ENCODE data around the gene CCDC97. TPM values are rescaled to one million over a fixed set of nuclear protein-coding genes. Genes with fewer than 3 reads are reported as not detected.
"Not testable (repeated sequence)": the region's sequence is repeated elsewhere in the genome, so short reads cannot be mapped to it uniquely, and the experiment has no call there.

The CCDC97 gene
- polyA plus RNA-seq, 3 donors: 30.9 to 37.8 (median 32.5) TPM

DNA sequence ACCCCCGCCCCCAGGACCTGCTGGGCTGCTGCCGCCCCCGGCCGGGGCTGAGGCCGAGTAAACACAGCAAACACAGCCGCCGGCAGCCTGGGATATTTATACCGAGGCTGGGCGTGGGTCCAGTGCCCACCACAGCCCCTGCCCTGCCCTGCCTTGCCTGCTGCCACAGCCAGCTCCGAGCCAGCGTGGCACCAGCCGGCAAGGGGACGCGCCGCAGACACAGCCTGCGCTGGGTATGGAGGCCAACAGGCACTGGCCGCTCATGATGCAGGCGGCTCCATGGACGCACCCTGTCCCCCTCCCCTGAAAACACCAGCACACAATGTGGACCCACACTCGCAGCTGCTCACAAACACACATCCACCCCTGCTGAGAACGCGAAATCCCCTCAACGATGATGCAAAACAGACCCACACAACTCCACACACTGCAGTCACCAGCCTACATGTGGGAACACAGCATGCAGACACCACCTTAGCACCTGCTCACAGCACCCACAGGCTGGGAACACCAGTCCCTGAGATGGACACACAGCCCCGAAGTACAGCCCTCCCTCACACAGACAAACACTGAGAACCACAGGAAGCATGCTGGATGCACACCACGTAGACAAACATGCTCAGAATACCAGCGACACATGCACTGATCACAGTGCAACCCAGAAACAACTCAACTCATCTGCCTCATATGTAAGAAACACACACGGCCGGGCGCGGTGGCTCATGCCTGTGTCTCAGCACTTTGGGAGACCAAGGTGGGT is 16.2 kb downstream of the CCDC97 start:
- DNase-seq (ENCODE audit: extremely low read depth in 1 of 11, low read depth in 9 of 11, low spot score in 4 of 11): no peak

DNA sequence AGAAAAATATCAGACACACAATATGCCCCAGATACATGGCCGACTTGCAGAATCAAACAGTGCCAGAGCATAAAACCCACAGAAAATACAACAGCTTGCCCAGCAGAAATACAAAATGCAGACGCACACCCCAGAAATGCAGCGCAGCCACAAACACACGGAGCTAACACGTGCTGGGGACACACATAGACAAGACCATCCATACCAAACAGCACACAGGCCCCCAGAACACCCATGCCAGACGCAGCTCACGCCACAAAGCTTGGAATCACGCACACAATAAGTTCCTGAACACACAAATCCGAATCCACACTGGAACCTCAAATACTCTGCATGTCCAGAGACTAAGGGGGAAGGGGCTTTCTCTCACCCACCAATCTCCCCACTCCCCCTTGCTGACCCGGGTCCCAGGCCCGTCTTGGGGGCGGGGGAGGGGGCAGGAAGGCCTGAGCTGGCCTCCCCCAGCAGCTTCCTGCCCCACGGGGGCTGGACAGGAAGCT is 17.2 kb downstream of the CCDC97 start:
- DNase-seq (ENCODE audit: extremely low read depth in 1 of 11, low read depth in 9 of 11, low spot score in 4 of 11): no peak

DNA sequence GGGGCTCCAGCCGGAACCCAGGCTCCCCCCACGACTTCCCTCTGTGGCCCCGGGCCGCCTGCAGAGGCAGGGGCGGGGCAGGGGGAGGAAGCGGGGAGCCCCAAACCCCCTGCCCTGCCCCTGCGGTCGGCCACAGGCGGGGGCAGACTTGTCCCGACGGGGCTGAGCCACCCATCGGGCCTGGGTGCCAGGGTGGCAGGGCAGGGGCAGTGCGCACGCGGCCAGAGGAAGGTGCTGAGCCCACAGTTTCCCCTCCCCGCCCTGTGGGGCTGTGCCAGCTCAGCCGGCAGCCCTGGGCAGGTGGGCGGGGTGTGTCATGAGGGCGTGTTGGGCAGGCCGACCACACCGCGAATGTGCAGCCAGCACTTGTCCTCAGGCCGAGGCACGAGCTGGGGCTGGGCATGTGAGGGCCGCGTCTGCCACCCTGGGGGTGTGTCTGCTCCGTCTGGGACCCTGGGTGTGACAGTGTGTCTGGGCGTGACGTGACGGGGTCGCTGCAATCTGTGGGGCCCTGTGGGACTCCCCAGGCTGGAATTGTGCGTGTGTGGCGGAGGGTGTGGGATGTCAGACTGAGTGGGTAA is 17.7 kb downstream of the CCDC97 start:
- DNase-seq (ENCODE audit: extremely low read depth in 1 of 11, low read depth in 9 of 11, low spot score in 4 of 11): no peak

DNA sequence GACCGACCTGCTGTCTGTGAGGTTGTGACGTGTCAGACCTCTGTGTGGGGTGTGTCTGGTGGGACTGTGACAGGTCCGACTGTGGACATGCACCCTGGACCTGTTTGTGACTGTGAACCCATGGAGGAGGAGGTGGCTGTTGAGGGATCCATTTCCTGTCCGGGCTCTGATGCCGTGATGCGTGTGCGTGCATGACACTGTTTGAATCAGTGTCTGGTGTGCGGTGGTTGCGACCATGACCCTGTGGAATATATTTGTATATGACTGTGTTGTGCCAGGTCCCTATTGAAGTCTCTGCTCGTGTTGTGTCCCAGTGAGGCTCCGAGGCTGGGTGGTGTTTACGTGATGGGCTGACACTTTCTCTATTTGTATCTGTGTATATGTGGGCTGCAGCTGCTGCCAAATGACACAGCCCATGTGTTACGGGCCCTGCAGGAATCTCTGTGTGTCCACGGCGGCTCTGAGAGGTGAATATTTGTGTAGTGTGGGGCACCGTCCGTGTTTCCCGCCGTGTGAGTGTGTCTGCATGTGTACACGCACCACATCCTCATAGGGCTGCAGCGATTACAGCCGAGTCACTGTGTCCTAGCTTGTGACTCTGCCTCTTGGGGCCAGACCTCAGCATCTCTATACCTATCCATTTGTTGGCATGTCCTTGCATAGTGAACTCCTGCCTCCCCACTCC is 18.3 kb downstream of the CCDC97 start:
- DNase-seq (ENCODE audit: extremely low read depth in 1 of 11, low read depth in 9 of 11, low spot score in 4 of 11): no peak

DNA sequence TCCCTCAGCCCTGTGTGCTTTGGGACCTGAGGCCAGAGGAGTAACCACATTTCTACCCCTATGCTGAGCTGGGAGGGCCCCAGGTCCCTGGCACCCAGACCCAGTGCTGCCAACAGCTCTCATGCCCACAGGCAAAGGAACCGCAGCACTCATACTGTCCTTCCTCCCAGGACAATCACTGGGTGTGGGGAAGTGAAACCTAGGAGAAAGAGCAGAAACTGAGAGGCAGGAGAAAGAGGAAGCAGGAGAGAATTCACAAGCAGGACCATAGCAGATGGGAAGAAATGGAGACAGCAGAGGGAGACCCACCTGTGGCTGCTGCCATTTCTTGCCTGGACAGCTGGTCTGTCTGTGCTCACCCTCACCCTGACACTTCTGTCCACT is 18.9 kb downstream of the CCDC97 start:
- no peak for DNase-seq (ENCODE audit: extremely low read depth in 1 of 11, low read depth in 9 of 11, low spot score in 4 of 11)

DNA sequence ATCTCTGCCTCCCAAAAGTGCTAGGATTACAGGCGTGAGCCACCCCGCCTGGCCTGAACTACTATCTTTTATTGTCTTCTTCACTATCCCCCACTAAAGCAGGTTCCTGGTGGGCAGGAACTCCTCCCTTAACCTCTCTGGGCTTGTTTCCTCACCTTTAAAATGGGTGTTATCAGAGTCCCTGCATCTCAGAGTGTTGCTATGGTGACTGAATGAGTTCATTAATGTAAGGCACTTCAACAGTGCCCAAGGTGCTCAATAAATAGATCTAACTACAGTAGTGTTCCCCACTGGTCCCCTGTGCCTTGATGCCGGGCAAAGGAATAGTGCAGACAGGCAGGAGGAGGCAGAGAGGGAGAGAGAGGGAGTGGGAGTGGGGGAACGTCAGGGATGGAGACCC is 20.5 kb downstream of the CCDC97 start:
- no peak for DNase-seq (ENCODE audit: extremely low read depth in 1 of 11, low read depth in 9 of 11, low spot score in 4 of 11)

DNA sequence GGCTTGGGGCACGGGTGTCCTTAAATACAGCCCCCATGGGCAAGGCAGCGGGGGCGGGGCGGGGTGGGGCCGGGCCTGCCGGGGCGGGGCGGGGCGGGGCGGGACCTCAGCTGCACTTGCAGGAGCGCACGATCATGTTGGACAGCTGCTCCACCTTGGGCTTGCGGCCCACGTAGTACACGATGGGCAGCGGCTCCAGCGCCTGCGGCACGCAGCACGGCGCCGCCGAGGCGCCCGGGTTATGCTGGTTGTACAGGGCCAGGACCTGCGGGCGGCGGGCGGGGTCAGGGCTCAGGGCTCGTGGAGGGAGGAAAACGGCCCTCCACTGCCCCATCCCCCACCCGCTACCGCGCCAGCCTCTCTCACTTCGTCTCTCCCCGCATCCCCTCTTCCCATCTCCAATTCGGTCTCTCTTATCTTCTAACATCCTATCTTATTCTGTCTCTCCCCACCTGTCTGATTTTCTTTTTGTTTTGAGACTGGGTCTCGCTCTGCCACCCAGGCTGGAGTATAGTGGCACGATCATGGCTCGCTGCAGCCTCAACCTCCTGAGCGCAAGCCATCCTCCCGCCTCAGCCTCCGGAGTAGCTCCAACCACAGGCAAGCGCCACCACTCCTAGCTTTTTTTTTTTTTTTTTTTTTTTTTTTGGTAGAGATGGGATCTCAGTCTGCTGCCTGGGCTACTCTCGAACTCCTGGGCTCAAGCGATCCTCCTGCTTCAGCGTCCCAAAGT is 21.1 kb downstream of the CCDC97 start:
- no peak for DNase-seq (ENCODE audit: extremely low read depth in 1 of 11, low read depth in 9 of 11, low spot score in 4 of 11)

DNA sequence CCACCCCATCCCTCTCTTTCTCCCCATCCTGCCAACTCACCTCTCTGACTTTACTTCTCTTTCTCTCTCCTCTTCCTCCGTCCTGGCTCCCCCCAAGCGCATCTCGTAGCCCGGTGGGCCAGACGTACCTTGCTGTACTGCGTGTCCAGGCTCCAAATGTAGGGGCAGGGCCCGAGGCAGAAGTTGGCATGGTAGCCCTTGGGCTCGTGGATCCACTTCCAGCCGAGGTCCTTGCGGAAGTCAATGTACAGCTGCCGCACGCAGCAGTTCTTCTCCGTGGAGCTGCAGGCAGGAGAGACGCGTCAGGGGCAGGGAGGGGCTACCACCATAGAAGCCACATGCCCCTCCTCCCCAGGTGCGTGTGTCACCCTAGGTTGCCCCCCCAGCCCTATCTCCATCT is 22.0 kb downstream of the CCDC97 start:
- DNase-seq (ENCODE audit: extremely low read depth in 1 of 11, low read depth in 9 of 11, low spot score in 4 of 11): no peak

DNA sequence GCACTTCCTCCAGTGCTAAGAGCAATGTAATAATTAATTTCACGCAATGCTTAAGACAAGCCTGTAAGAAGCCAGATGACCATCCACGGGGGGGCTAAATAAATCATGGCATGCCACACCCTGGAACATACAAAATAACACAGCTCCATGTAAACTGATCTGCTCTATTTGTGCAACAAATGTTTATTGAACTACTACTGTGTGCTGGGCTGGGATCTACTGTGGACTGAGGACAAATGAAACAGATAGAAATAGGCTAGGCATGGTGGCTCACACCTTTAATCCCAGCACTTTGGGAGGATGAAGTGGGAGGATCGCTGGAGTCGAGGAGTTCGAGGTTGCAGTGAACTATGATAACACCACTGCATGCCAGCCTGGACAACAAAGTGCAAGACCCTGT is 22.5 kb downstream of the CCDC97 start:
- no peak for DNase-seq (ENCODE audit: extremely low read depth in 1 of 11, low read depth in 9 of 11, low spot score in 4 of 11)

DNA sequence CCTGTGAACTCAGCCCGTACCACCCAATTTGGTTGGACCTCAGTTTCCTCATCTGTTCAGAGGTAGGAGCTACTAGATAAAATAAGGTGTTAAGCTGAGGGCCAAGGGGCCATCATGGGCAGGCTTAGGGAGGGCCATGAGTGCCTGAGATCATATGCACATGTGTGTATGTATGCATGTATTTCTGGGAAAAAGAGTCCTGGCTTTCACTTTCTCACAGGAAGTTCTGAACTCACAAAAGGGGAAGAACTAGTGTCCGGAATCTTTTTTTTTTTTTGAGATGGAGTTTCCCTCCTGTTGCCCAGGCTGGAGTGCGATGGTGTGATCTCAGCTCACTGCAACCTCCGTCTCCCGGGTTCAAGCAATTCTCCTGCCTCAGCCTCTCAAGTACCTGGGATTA is 24.8 kb downstream of the CCDC97 start:
- no peak for DNase-seq (ENCODE audit: extremely low read depth in 1 of 11, low read depth in 9 of 11, low spot score in 4 of 11)

DNA sequence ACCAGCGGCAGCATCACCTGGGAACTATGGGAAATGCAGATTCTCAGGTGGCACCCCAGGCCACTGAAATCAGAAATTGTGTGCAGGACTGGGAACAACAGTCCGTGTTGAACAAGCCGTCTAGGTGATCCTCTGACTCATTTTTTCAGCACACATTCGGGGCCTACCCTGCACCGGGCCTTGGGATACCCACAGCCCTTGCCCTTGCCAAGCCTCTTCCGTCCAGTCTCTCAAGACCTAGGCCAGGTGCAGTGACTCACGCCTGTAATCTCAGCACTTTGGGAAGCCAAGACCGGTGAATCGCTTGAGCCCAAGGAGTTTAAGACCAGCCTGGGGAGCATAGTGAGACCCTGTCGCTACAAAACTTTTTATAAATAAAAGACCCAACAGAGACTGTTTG is 25.5 kb downstream of the CCDC97 start:
- DNase-seq (ENCODE audit: extremely low read depth in 1 of 11, low read depth in 9 of 11, low spot score in 4 of 11): no peak

DNA sequence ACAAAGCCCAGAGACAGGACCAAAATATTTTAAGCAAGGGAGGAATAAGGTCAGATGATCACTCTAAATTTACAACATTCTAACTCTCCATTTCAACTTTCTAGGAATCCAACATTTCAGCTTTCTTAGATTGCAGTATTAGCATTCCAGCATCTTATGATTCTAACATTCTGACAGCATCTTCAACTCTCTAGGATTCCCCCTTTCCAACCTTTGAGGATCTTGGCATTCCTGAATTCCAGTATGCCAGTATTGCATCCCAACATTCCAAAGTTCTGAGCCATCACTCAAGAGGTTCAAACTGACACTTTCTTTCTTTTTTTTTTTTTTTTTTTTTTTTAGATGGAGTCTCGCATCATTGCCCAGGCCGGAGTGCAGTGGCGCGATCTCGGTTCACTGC is 30.0 kb downstream of the CCDC97 start:
- no peak for DNase-seq (ENCODE audit: extremely low read depth in 1 of 11, low read depth in 9 of 11, low spot score in 4 of 11)

DNA sequence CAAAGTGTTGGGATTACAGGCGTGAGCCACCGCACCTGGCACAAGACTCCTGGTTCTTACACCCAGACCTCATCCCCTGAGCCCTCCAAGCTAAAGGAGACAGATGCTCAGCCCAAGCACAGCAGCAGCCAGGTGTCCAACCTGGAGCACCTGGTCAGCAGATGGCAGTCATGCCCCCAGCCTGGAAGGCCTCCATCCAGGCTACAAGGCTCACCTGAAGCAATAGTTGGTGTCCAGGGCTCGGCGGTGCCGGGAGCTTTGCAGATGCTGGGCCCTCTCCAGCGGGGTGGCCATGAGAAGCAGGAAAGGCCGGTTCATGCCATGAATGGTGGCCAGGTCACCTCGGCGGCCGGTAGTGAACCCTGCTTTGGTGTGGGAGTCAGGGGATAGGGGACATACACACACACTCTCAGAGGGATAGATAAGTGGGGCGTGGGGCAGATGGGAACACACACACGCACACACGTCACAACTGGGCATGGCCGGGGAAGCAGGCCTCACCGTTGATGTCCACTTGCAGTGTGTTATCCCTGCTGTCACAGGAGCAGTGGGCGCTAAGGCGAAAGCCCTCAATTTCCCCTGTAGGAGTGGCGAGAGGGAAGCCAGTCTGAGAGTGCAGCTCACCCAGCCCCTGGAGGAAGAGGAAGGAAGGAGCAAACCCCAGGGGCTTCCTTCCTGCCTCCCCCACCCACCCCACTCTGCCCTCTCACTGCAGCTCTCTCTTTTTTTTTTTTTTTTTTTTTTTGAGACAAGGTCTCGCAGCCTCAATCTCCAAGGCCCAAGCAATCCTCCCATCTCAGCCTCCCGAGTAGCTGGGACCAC is 31.9 kb downstream of the CCDC97 start:
- DNase-seq (ENCODE audit: extremely low read depth in 1 of 11, low read depth in 9 of 11, low spot score in 4 of 11): no peak

DNA sequence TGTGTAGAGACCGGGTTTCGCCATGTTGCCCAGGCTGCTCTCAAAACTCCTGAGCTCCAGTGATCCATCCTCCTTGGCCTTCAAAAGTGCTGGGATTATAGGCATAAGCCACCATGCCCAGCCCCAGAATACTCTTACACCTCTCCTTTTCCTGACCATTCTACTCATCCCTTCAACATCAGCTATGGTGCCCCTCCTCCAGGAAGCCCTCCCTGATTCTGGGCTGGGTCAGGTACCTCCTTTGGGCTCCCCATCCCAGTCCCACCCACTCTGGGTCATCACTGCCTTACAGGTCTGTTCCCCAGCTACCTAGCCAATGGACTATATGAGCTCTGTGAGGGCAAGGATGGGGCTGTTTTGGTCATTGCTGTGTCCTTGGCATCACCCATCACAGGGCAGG is 34.2 kb downstream of the CCDC97 start:
- no peak for DNase-seq (ENCODE audit: extremely low read depth in 1 of 11, low read depth in 9 of 11, low spot score in 4 of 11)

DNA sequence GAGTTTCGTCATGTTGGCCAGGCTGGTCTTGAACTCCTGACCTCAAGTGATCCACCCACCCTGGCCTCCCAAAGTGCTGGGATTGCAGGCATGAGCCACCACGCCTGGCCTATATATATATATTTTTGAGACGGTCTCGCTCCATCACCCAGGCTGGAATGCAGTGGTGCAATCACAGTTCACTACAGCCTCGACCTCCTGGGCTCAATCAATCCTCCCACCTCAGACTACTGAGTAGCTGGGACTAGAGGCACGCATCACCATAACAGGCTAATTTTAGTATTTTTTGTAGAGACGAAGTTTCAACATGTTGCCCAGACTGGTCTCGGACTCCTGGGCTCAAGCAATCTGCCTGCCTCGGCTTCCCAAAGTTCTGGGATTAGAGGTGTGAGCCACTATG is 36.9 kb downstream of the CCDC97 start:
- DNase-seq (ENCODE audit: extremely low read depth in 1 of 11, low read depth in 9 of 11, low spot score in 4 of 11): not testable (repeated sequence)

DNA sequence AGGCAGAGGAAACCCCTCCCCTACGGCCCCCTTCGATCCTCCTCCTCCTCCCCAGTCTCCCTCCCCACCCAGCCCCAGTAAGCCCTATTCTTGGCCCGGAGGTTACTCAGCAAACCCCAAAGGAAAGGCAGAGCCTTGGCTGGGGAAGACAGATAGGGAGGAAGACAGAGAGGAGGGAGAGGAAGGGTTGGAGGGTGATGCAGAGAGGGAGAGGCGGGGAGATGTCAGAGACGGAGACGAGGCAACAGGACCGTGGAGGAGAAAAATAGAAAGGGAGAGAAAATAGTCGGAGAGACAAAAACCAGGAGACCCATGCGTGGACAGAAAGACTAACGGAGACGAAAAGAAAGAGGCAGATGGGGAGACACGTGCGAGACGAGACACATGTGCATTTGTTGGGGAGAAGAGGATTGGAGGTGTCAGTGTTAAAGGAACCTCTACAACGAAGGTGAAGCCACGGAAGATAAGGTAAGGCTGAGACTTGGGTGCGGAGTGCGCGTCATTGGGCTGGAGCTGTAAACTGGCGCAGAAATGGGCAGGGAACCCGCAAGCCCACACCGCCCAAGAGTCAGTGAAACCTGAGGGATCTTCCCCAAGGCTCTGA is 40.9 kb downstream of the CCDC97 start:
- no peak for DNase-seq (ENCODE audit: extremely low read depth in 1 of 11, low read depth in 9 of 11, low spot score in 4 of 11)

DNA sequence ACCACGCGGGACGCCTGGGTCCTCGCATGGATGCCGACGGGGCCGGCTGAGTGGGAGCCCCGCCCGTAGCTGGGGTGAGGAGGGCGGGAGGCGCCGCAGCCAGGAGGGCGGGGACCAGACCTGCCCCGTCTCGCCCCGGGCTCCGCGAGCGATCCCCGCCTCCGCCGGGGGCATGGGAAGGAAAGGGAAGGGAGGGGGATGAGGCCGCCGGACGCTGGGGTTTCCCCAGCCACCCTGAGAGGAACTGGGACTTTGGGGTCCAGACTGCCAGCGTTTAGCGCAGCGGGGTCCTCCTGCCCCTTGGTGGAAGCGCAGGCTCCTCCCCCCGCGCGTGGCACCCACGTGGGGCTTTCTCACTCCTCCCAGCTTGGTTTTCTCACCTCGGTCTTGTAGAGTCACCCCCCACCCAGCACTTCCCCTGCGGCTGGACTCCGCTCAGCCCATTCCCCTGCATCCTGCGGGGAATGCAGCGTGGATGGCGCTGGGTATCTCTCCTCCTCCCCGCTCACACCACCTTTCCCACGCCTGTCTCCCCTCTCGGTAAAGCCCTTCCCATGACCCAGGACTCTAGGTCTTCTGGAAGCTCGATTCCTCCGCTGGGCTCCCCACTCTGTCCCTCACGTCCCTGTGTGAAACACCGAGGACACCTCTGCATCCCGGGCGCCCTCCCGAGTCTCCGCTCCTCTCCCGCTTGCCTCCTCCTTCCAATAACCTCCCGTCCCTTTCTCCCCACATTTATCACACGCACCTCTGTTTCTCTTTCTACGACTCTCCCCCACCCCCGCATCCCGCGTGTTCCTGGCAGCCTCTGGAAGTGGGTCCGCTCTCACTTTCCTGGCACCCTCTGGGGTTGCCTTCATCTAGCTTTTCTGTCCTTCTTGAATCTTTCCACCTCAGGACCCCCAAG is 41.6 kb downstream of the CCDC97 start:
- no peak for DNase-seq (ENCODE audit: extremely low read depth in 1 of 11, low read depth in 9 of 11, low spot score in 4 of 11)

DNA sequence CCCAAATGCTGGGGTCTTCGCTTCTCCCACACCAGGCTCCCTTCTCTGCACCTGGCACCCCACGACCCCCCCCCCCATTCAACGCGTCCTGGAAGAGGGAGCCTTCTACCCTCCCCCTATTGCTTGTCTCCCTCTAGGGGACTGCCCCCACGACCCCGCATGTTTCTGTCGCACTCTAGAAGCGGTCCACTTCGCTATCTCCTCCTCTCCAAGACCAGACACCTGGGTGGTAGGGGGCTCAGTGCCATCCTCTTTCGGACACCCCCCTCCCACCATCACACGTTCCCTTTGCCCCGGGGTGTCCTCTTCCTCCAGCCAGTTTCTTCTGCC is 42.3 kb downstream of the CCDC97 start:
- no peak for DNase-seq (ENCODE audit: extremely low read depth in 1 of 11, low read depth in 9 of 11, low spot score in 4 of 11)
